HG02763 (cell line): ENCODE data around the gene ANKRD34C.
A peak's percentile ranks its signal among the peaks of the same experiment; 100 is the strongest.
"Not testable (repeated sequence)": the region's sequence is repeated elsewhere in the genome, so short reads cannot be mapped to it uniquely, and the experiment has no call there.

Experiments
- ATAC-seq: cut with Tn5 transposase; IDR thresholded peaks from one replicate; pipeline ENCODE4 v1.9.1; 2021; ENCODE audit warnings: mild to moderate bottlenecking, moderate library complexity; ENCODE audit not compliant: unreplicated experiment

ANKRD34C gene

GRCh38 chr15:79310985-79311900, 28.7 kb downstream of the ANKRD34C start, which contains the start of gene TMED3:
Gene TMED3 (plus strand): TSS chr15:79311112. CDS start chr15:79311250, 138 bp downstream.
- peak; percentile 93 for ATAC-seq

DNA sequence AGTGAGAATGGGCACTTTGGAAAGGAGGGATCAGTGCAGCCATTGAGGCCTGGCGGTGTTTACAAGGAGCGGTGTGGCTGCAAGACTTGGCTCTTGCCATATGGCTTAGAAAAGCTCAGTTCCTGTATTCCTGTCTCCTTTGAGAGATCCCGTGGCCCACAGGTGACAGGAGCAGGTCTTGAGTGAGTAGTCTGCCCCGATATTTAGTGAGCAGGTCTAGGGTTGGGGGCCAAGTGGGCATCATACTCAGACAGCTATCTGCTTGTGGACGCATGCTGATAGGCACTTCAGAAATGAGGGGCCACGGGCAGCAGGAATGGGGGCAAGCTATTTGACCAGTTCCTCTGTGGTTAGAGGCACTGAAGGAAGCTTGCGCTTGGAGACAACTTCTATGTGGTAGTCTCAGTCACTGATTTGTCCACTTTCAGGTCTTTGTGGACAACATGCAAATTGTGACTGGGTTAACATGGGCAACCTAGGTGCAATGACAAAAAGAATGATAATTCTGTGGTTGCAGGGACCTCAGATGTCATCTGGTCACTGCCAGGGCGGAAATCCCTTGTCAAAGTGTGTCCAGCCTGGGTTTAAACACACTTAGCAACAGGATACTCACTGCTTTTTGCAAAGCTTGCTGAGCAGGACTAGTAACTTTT, 29.5 kb downstream of the ANKRD34C start:
- ATAC-seq = no peak

GRCh38 chr15:79314186-79314585, 31.7 kb downstream of the ANKRD34C start:
- no peak for ATAC-seq

DNA sequence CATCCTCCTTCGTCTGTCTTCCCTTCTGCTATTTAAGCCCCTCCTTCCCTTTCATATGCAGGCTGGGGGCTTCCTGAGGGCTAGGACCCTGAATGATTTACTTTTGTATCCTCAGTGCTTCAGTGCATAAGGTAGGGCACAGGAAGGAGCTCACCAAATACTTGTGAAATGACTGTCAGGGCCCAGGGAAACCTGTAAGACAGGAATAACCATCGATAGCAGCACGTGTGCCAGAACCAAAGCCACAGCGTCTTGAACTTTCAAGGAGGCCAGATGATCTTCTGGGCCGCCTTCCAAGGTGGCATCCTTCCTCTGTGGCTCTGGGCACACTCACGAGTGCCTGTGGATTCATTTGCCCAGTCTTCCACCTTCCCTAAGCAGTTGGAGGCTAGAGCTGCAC, 32.3 kb downstream of the ANKRD34C start:
- no peak for ATAC-seq

GRCh38 chr15:79315623-79316328, 33.3 kb downstream of the ANKRD34C start:
- ATAC-seq = no peak

- no peak for ATAC-seq
These were observed 34.3 kb downstream of the ANKRD34C start for GRCh38 chr15:79316864-79317263.

GRCh38 chr15:79319973-79320372, 37.5 kb downstream of the ANKRD34C start:
- ATAC-seq = not testable (repeated sequence)

DNA sequence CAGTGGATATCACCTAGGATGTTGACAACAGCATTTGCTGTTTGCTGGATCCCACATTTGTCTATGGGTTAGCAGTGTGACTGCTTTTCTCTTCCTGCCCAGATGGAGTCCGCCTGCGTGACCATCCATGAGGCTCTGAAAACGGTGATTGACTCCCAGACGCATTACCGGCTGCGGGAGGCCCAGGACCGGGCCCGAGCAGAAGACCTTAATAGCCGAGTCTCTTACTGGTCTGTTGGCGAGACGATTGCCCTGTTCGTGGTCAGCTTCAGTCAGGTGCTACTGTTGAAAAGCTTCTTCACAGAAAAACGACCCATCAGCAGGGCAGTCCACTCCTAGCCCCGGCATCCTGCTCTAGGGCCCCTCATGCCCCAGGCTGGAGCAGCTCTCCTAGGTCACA, 39.4 kb downstream of the ANKRD34C start:
- ATAC-seq = no peak

GRCh38 chr15:79322306-79322705, 39.8 kb downstream of the ANKRD34C start:
- ATAC-seq = no peak

DNA sequence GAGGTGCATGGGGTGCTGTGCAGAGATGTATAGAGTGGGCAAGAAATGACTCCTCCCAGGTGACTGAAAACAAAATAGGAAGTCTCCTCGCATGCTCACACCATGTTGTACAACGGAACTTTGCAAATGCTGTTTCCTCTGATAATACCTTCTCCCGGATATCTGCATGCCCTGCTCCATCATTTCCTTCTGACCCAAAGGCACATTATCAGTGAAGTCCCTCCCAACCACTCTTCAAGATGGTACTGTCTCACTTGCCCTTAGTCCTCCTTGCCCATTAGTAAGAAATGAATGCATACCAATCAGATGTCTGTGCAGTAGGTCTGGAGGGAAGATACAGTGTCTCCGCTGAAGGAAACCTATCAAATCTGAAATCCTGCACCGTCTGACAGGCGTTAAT, 40.4 kb downstream of the ANKRD34C start:
- ATAC-seq = no peak

GRCh38 chr15:79329171-79329611, 46.7 kb downstream of the ANKRD34C start:
- ATAC-seq = no peak
